Mucosa of rectum (tissue), 2 donors: ENCODE measurements around the gene TMC3.

Experiments used
- H3K27ac ChIP-seq, 2 donors: one replicate each; pipeline ENCODE4 v1.7.0; 2013; ENCODE audit warnings: inconsistent platforms in 2 of 2, low read depth in 2 of 2, low read length in 2 of 2
- H3K27me3 ChIP-seq, 2 donors: one replicate each; pipeline ENCODE4 v1.7.0; 2013; ENCODE audit warnings: low read length in 2 of 2; ENCODE audit not compliant: control insufficient read depth in 2 of 2, insufficient read depth in 2 of 2
- H3K36me3 ChIP-seq, 2 donors: one replicate each; pipeline ENCODE4 v1.7.0; 2013; ENCODE audit warnings: low read length in 2 of 2; ENCODE audit not compliant: control insufficient read depth in 2 of 2, insufficient read depth in 2 of 2
- H3K4me1 ChIP-seq, 2 donors: one replicate each; pipeline ENCODE4 v1.7.0; 2013; ENCODE audit warnings: low read length in 2 of 2, mild to moderate bottlenecking in 1 of 2; ENCODE audit not compliant: control insufficient read depth in 2 of 2, insufficient read depth in 2 of 2
- H3K4me3 ChIP-seq, 2 donors: one replicate each; pipeline ENCODE4 v1.7.0; 2013; ENCODE audit warnings: low read length in 2 of 2
- H3K9ac ChIP-seq, 2 donors: one replicate each; pipeline ENCODE4 v1.7.0; 2013; ENCODE audit warnings: low read length in 2 of 2, low read depth in 1 of 2, mild to moderate bottlenecking in 1 of 2
- H3K9me3 ChIP-seq, 2 donors: one replicate each; pipeline ENCODE4 v1.7.0; 2013; ENCODE audit warnings: low read length in 2 of 2; ENCODE audit not compliant: control insufficient read depth in 2 of 2
- donor health status: healthy.
- donor health status: Normal muscosa, but diverticular disease.

Gene TMC3

GRCh38 chr15:81296673-81297072, 77.3 kb downstream of the TMC3 start:
- H3K36me3 ChIP-seq = peaks cover 0 to 3% of the 10 kb centered on the region in 2 donors
- peaks cover 10 to 30% of the 10 kb centered on the region in 2 donors for H3K4me1 ChIP-seq
- H3K4me3 ChIP-seq = peak overlapping the region; percentile 44 to 70
- H3K9me3 ChIP-seq = no peaks in the 10 kb centered on the region
- H3K27me3 ChIP-seq = no peaks in the 10 kb centered on the region
- H3K27ac ChIP-seq = peak overlapping the region; percentile 72 to 86
- peak overlapping the region; percentile 5 to 63 for H3K9ac ChIP-seq

DNA sequence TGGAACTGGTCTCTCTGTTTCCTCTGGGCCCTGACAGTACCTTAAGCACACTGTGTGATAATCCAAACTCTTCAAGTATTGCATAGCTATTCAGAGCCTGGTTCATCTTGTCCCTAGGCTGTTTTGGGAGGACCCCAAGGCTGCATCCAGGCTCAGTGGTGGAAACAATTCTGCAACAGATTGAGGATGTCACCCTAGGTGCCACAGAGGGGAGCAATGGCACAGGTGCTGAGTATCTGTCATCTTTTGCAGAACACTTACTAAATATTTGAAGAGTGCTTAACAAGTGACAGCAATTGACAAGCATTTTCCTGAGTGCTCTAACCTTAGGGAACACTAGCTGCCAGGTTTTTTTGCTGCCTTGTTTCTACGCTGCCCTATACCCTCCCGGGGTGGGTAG, 77.8 kb downstream of the TMC3 start:
- H3K36me3 ChIP-seq = no peaks in the 10 kb centered on the region
- peaks cover 10 to 30% of the 10 kb centered on the region in 2 donors for H3K4me1 ChIP-seq
- peak overlapping the region; percentile 72 to 86 for H3K27ac ChIP-seq
- H3K9ac ChIP-seq = peak overlapping the region; percentile 21 to 63
- H3K27me3 ChIP-seq = no peaks in the 10 kb centered on the region
- H3K4me3 ChIP-seq = peak overlapping the region; percentile 44 to 70
- no peaks in the 10 kb centered on the region for H3K9me3 ChIP-seq

- no peaks in the 10 kb centered on the region for H3K27me3 ChIP-seq
Measured at GRCh38 chr15:81295486-81296121, 78.4 kb downstream of the TMC3 start.

GRCh38 chr15:81294516-81294880, 79.5 kb downstream of the TMC3 start:
- Histone ChIP-seq H3K9ac (peak overlapping the region in 1 of 2 donors; percentile 56), H3K9me3 (no peaks in the 10 kb centered on the region), H3K36me3 (no peaks in the 10 kb centered on the region), H3K4me3 (peak overlapping the region in 1 of 2 donors; percentile 67), H3K4me1 (peaks cover 10 to 30% of the 10 kb centered on the region in 2 donors), H3K27me3 (no peaks in the 10 kb centered on the region), H3K27ac (peak overlapping the region; percentile 77 to 86)

More at GRCh38 chr15:81295486-81296121, 78.4 kb downstream of the TMC3 start:
- H3K36me3 ChIP-seq = no peaks in the 10 kb centered on the region
- H3K9ac ChIP-seq = no peak overlapping the region
- peaks cover 10 to 30% of the 10 kb centered on the region in 2 donors for H3K4me1 ChIP-seq
- H3K4me3 ChIP-seq = no peak overlapping the region
- H3K9me3 ChIP-seq = no peaks in the 10 kb centered on the region
- peak overlapping the region; percentile 72 to 86 for H3K27ac ChIP-seq

DNA sequence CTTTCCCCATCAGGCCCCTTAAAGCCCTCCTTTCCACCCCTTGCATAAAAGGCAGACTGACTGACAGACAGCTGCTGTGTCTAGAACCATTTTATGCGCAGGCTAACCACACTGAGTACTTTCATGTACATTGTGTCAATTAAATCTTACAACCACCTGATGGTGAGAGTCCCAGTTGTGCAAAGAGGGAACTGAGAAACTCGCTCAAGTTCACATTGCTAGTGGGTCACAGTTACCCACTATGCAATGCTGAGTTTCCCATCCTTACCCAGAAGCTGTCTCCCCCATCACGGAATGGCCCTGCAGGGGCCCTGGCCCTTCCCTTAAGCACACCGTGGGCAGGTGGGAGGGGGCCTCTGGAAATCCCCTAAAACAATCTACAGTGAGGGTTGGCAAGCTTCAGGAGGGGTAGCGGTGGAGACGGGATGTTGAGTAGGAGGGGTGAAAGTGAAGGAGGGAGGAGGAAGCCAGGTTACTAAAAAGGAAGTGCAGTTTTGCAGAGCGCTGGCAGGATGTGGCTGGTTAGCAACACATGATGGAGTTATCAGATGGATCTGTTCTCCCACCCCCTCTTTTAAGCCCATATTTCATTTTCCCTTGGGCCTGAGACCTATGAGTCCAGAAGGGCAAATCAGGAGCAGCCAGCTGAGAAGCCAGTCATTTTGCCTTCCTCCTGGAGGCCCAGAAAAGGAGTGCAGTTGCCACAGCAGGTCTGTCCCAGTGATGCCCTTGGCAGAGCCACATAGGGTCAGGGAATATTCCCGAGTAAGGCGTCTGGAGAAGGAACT, 80.1 kb downstream of the TMC3 start:
- H3K4me1 ChIP-seq = peaks cover 10 to 30% of the 10 kb centered on the region in 2 donors
- peak overlapping the region; percentile 4 to 67 for H3K4me3 ChIP-seq
- H3K9ac ChIP-seq = peak overlapping the region in 1 of 2 donors; percentile 56
- no peaks in the 10 kb centered on the region for H3K36me3 ChIP-seq
- H3K27me3 ChIP-seq = no peaks in the 10 kb centered on the region
- H3K9me3 ChIP-seq = no peaks in the 10 kb centered on the region
- H3K27ac ChIP-seq = peak overlapping the region; percentile 77 to 86

DNA sequence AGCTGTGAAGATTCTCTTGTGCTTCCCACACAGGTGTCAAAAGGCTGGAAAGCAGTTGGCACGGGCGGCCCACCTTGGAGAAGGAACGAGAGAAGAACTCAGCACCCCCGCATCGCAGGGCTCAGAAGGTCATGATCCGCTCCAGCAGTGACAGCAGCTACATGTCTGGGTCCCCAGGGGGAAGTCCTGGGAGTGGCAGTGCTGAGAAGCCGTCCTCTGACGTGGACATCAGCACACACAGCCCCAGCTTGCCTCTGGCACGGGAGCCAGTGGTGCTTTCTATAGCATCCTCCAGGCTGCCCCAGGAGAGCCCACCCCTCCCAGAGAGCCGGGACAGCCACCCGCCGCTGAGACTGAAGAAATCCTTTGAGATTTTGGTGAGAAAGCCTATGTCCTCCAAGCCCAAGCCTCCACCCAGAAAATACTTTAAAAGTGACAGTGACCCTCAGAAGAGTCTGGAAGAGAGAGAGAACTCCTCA, 81.5 kb downstream of the TMC3 start:
- Histone ChIP-seq H3K36me3 (no peaks in the 10 kb centered on the region), H3K27me3 (no peaks in the 10 kb centered on the region), H3K4me3 (peak overlapping the region; percentile 28 to 67), H3K9ac (peak overlapping the region in 1 of 2 donors; percentile 56), H3K9me3 (no peaks in the 10 kb centered on the region), H3K4me1 (peaks cover 10 to 30% of the 10 kb centered on the region in 2 donors), H3K27ac (peak overlapping the region; percentile 16 to 86)

DNA sequence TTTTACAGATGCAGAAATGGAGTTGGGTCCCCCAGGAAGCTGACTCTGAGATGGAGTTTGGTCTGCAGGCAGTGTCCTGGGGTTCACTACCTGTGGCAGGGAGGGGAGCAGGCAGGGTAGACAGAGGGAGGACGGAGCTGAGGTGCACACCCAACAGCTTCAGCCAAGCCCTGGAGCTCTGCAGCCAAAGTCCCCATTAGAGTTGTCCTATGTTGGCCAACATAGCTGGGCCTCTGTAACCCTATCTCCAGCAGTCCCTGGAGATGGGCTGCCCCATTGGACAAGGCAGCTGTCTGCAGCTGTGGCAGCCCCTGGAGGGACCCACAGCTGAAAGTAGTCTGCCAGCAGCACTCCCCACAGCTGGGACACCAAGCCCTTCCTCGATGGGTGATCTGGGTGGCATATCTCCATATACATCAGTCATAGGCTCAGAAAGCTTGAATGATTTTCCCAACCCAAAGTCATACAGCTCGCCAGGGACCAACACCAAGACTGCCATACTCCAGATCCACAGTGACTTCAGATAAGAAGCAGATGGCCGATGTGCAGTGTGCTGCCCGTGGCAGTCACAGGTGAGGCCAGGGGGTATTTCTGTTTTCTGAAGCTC, 82.0 kb downstream of the TMC3 start:
- no peaks in the 10 kb centered on the region for H3K36me3 ChIP-seq
- H3K27me3 ChIP-seq = no peaks in the 10 kb centered on the region
- peak overlapping the region in 1 of 2 donors; percentile 67 for H3K4me3 ChIP-seq
- no peaks in the 10 kb centered on the region for H3K9me3 ChIP-seq
- H3K4me1 ChIP-seq = peaks cover 10 to 30% of the 10 kb centered on the region in 2 donors
- H3K27ac ChIP-seq = peak overlapping the region; percentile 26 to 86
- H3K9ac ChIP-seq = peak overlapping the region in 1 of 2 donors; percentile 56

- H3K27ac ChIP-seq = no peak overlapping the region
- no peak overlapping the region for H3K4me3 ChIP-seq
- no peaks in the 10 kb centered on the region for H3K27me3 ChIP-seq
- H3K9ac ChIP-seq = no peak overlapping the region
- no peaks in the 10 kb centered on the region for H3K36me3 ChIP-seq
- H3K4me1 ChIP-seq = peaks cover 6 to 13% of the 10 kb centered on the region in 2 donors
- no peaks in the 10 kb centered on the region for H3K9me3 ChIP-seq
Measured at GRCh38 chr15:81289910-81290309, 84.1 kb downstream of the TMC3 start.

DNA sequence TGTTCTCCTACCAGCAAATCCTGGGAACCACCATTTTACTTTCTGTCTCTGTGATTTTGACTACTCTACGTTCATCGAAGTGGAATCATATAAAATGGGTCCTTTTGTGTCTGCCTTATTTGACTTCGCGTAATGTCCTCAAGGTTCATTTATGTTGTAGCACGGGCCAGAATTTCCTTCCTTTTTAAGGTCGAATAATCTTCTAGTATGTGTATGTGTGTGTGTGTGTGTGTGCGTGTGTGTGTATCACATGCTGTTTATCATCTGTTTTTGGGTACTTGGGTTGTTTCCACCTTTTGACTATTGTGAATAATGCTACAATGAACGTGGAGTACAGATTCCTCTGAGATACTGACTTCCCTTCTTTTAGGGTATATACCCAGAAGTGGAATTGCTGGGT, 85.4 kb downstream of the TMC3 start:
- Histone ChIP-seq H3K27me3 (no peaks in the 10 kb centered on the region), H3K4me1 (peaks cover 0 to 6% of the 10 kb centered on the region in 2 donors), H3K36me3 (no peaks in the 10 kb centered on the region), H3K9me3 (no peaks in the 10 kb centered on the region), H3K4me3 (no peak overlapping the region), H3K27ac (no peak overlapping the region), H3K9ac (no peak overlapping the region)

GRCh38 chr15:81288040-81288439, 86.0 kb downstream of the TMC3 start:
- H3K9me3 ChIP-seq = no peaks in the 10 kb centered on the region
- H3K36me3 ChIP-seq = no peaks in the 10 kb centered on the region
- H3K9ac ChIP-seq = no peak overlapping the region
- peaks cover 0 to 6% of the 10 kb centered on the region in 2 donors for H3K4me1 ChIP-seq
- no peak overlapping the region for H3K4me3 ChIP-seq
- H3K27ac ChIP-seq = no peak overlapping the region
- no peaks in the 10 kb centered on the region for H3K27me3 ChIP-seq
